ENCODE results near the gene MRPL32. TPM values are rescaled to one million over a fixed set of nuclear protein-coding genes. Genes with fewer than 3 reads are reported as not detected.

Gene MRPL32
- total and polyA plus RNA-seq, 9 donors, result 38.8 to 75.0 (median 49.0) TPM

DNA sequence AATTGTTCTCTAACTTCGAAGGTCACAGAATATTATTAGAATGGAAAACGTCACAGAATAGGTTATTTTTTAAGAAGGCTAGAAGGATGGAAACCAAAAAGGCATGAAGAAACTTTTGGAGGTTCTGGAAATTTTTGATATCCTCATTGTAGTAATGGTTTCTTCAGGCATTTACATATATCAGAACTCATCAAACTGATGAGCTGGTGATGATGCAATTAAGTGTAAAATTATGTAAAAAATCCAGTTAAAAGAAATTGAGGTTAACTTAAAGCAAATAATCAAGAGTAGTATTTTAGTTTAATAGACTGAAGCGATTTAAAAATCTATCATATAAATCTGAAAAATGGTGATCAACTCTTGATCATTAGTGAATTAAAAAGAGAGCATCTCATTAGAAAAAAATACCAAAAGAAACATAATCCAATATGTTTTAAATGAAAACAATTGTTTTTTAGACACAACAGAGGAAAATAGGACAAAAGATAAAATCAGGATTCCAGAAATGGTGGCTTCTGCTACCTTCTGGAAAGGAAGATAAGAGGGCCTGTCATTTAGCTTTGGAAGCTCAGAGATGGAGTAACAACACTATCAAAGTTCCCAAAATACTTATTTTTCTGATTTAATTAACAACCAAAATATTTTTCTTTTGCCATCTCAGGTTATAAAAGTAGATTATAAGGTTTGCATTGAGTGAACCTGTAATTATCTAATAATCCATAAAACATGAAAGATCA lies 10.0 kb upstream of the MRPL32 start:
- Histone ChIP-seq H3K4me3 (no peak overlapping the region), H3K9me3 (no peaks in the 10 kb centered on the region), H3K4me1 (ENCODE audit: insufficient read depth) (no peaks in the 10 kb centered on the region), H3K36me3 (no peaks in the 10 kb centered on the region), H3K27me3 (no peaks in the 10 kb centered on the region), H3K27ac (no peak overlapping the region)
- WGBS, 3 donors, result 88 to 95% (median 94%) methylated on average over 3 of the region's 3 CpGs
- intact Hi-C loops (cut with DNase I), result no loop called here
- no peak for DNase-seq
- TF ChIP-seq POLR2A (IDR thresholded peaks at IDR 0.05), result no peak
- TF ChIP-seq, protein P1, sequence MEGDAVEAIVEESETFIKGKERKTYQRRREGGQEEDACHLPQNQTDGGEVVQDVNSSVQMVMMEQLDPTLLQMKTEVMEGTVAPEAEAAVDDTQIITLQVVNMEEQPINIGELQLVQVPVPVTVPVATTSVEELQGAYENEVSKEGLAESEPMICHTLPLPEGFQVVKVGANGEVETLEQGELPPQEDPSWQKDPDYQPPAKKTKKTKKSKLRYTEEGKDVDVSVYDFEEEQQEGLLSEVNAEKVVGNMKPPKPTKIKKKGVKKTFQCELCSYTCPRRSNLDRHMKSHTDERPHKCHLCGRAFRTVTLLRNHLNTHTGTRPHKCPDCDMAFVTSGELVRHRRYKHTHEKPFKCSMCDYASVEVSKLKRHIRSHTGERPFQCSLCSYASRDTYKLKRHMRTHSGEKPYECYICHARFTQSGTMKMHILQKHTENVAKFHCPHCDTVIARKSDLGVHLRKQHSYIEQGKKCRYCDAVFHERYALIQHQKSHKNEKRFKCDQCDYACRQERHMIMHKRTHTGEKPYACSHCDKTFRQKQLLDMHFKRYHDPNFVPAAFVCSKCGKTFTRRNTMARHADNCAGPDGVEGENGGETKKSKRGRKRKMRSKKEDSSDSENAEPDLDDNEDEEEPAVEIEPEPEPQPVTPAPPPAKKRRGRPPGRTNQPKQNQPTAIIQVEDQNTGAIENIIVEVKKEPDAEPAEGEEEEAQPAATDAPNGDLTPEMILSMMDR (IDR thresholded peaks at IDR 0.05), result no peak
- TF ChIP-seq EP300 (IDR thresholded peaks at IDR 0.05), result no peak

DNA sequence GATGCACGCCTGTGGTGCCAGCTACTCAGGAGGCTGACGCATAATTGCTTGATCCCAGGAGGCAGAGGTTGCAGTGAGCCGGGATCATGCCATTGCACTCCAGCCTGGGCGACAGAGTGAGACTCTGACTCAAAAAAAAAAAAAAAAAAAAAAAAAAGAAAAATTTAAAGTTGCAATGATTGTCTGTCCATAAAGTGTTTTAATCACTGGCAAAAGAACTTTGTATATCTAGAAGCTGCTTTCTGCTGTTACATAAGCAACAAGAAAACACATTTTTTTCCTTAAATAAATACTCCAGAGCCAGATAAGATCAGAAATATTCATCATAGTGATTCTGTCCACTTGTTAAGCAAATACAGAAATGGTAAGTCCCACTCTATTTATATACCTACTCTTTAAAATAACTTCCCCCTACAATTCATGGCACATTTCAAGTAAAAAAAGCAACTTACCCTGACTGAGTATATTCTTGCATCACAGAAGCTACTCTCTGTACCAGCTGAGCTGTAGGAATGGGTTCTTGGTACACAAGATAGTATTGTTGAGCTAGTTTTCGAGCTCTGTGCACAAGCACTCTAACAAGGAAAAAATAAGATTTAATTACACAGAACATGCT lies 7.8 kb upstream of the MRPL32 start:
- TF ChIP-seq, protein P1 (IDR thresholded peaks at IDR 0.05), result no peak
- TF ChIP-seq POLR2A (IDR thresholded peaks at IDR 0.05), result no peak
- TF ChIP-seq EP300 (IDR thresholded peaks at IDR 0.05), result no peak
- Histone ChIP-seq H3K4me1 (ENCODE audit: insufficient read depth) (peaks cover under 1% of the 10 kb centered on the region), H3K27ac (no peak overlapping the region), H3K27me3 (no peaks in the 10 kb centered on the region), H3K4me3 (no peak overlapping the region), H3K36me3 (no peaks in the 10 kb centered on the region), H3K9me3 (no peaks in the 10 kb centered on the region)
- WGBS, 3 donors, result 84 to 96% (median 96%) methylated on average over 5 of the region's 5 CpGs
- intact Hi-C loops (cut with DNase I), result no loop called here
- DNase-seq, result no peak

DNA sequence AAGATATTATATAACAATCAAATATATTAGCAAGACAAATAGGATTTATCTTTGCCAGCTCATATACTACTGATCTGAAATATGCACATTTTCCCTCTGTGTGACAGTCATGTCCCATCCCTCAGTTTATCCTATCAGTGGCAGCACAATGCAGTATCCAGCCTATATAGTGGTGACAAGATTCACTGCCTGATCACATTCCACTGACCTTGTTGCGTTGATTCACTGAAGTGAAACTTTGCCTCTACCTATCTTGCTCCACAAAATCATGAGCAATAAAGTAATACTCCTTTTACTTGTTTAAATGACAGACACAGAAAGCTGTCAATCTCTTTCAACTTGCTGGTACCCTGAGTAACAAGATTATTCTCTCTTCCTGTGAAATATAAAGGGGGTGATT lies 6.5 kb upstream of the MRPL32 start:
- no peak overlapping the region for H3K27ac ChIP-seq
- H3K4me3 ChIP-seq, result no peak overlapping the region
- no peaks in the 10 kb centered on the region for H3K36me3 ChIP-seq
- no peak for DNase-seq
- no peaks in the 10 kb centered on the region for H3K27me3 ChIP-seq
- TF ChIP-seq, protein P1 (IDR thresholded peaks at IDR 0.05), result no peak
- no peak for TF ChIP-seq EP300 (IDR thresholded peaks at IDR 0.05)
- no peak for TF ChIP-seq POLR2A (IDR thresholded peaks at IDR 0.05)
- WGBS, 3 donors, result 86 to 97% (median 94%) methylated on average over 1 of the region's 1 CpG
- H3K9me3 ChIP-seq, result no peaks in the 10 kb centered on the region
- peaks cover 9% of the 10 kb centered on the region for H3K4me1 ChIP-seq (ENCODE audit: insufficient read depth)
- intact Hi-C loops (cut with DNase I), result no loop called here

DNA sequence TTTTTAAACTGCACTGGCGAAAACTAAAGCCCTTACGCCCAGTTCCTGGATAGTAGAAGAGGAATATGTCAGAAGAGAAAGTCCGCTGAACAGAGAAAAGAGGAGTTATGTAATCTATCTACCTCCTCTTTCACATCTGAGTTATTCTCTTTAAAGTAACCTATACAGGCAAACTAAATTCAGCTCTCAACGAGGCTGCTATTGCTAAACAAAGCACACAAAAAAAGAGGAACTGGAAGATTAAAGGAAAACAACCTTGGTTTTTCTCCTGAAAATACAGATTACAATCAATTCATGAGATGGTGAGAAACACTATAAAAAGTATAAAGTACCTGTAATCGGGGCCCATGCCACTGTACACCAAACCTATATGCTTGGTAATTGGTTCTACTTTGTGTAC lies 6.0 kb upstream of the MRPL32 start:
- H3K36me3 ChIP-seq, result no peaks in the 10 kb centered on the region
- H3K27me3 ChIP-seq, result no peaks in the 10 kb centered on the region
- no peaks in the 10 kb centered on the region for H3K9me3 ChIP-seq
- TF ChIP-seq, protein P1 (IDR thresholded peaks at IDR 0.05), result no peak
- TF ChIP-seq POLR2A (IDR thresholded peaks at IDR 0.05) (no peak), EP300 (IDR thresholded peaks at IDR 0.05) (no peak)
- H3K4me3 ChIP-seq, result no peak overlapping the region
- peaks cover 10% of the 10 kb centered on the region for H3K4me1 ChIP-seq (ENCODE audit: insufficient read depth)
- intact Hi-C loops (cut with DNase I), result no loop called here
- 86 to 88% (median 88%) methylated on average over 5 of the region's 5 CpGs for WGBS, 3 donors
- no peak overlapping the region for H3K27ac ChIP-seq
- DNase-seq, result no peak

Measured in ovary (tissue), 9 donors.